Measurements from ENCODE around the gene EXD3. TPM values are rescaled to one million over a fixed set of nuclear protein-coding genes. Genes with fewer than 3 reads are reported as not detected.
A peak's percentile ranks its signal among the peaks of the same experiment; 100 is the strongest.
"Not testable (repeated sequence)": the region's sequence is repeated elsewhere in the genome, so short reads cannot be mapped to it uniquely, and the experiment has no call there.

Gene EXD3
- total RNA-seq, 1 donor from 2014 or later, result 10.8 TPM

DNA sequence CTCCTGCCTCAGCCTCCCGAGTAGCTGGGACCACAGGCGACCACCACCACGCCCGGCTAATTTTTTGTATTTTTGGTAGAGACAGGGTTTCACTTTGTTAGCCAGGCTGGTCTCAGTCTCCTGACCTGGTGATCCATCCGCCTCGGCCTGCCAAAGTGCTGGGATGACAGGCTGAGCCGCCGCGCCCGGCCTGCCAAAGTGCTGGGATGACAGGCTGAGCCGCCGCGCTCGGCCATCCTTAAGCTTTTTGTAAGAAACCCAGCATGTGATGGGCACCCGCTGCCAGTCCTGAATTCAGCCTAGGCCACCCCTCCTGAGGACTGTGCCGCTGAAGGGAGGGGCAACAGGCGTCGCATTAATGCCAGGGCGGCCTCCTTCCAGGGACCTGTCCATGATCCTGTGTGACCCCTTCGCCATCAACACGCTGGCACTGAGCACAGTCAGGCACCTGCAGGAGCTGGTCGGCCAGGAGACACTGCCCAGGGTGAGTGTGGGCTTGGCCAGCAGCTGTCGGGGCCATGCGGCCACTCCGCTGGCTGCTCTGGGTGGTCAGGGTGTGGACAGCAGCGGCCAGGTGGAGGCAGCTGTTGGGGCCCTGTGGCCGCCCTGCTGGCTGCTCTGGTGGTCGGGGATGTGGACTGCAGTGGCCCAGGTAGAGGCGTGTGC lies 157.3 kb downstream of the EXD3 start:
- DNase-seq (ENCODE audit: low read depth) (no peak), FAIRE-seq (no peak)
- TF ChIP-seq, protein P1, sequence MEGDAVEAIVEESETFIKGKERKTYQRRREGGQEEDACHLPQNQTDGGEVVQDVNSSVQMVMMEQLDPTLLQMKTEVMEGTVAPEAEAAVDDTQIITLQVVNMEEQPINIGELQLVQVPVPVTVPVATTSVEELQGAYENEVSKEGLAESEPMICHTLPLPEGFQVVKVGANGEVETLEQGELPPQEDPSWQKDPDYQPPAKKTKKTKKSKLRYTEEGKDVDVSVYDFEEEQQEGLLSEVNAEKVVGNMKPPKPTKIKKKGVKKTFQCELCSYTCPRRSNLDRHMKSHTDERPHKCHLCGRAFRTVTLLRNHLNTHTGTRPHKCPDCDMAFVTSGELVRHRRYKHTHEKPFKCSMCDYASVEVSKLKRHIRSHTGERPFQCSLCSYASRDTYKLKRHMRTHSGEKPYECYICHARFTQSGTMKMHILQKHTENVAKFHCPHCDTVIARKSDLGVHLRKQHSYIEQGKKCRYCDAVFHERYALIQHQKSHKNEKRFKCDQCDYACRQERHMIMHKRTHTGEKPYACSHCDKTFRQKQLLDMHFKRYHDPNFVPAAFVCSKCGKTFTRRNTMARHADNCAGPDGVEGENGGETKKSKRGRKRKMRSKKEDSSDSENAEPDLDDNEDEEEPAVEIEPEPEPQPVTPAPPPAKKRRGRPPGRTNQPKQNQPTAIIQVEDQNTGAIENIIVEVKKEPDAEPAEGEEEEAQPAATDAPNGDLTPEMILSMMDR (IDR thresholded peaks at IDR 0.05; ENCODE audit: insufficient read depth, low read length, severe bottlenecking), result no peak
- Histone ChIP-seq H3K27me3 (ENCODE audit: control insufficient read depth, insufficient read depth, low read length) (no peaks in the 10 kb centered on the region), H3K4me3 (ENCODE audit: low read depth, low read length) (no peak overlapping the region), H3K36me3 (ENCODE audit: control insufficient read depth, insufficient read depth, low read length) (peaks cover 23% of the 10 kb centered on the region)

DNA sequence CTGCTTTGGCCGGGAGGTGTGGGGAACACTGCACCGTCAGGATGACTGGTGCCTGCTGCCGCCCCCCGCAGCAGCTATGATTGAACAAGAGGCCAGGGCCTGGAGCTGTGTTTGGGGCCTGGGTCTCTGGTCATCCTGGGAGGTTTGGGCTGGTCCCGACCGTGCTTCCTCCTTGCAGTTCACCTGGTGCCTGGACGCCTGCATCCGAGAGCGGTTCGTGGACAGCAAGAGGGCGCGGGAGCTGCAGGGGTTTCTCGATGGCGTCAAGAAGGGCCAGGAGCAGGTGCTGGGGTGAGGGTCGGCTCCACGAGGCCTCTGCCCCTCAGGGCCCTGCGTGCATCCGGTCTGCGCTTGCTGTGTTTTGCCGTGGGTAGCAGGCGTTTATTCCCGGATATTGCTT lies 158.9 kb downstream of the EXD3 start:
- peaks cover 25% of the 10 kb centered on the region for H3K36me3 ChIP-seq (ENCODE audit: control insufficient read depth, insufficient read depth, low read length)
- H3K27me3 ChIP-seq (ENCODE audit: control insufficient read depth, insufficient read depth, low read length), result no peaks in the 10 kb centered on the region

DNA sequence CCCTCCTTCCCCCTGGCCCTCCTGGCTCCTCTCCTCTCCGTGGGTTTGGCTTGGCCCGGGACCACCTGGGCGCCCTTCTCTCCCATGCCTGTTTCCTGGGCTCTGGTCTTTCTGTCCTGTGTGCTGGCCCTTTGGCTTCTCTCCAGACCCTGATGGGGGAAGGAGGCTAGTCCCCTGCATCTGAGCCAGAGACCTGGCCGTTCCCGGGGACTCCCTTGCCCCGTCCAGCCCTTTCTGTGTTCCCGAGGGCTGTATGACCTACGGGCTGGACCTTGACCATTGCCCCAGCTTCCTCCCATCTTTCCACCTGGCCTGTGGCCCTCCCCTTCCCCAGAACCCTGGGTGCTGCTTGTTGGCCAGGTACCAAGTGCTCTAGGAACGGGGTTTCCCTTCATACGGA lies 159.5 kb downstream of the EXD3 start:
- TF ChIP-seq, protein P1 (IDR thresholded peaks at IDR 0.05; ENCODE audit: insufficient read depth, low read length, severe bottlenecking), result no peak
- FAIRE-seq (no peak), DNase-seq (ENCODE audit: low read depth) (no peak)
- Histone ChIP-seq H3K36me3 (ENCODE audit: control insufficient read depth, insufficient read depth, low read length) (peaks cover 26% of the 10 kb centered on the region), H3K27me3 (ENCODE audit: control insufficient read depth, insufficient read depth, low read length) (no peaks in the 10 kb centered on the region), H3K4me3 (ENCODE audit: low read depth, low read length) (no peak overlapping the region)

More for the DNA sequence above, 158.9 kb downstream of the EXD3 start:
- no peak overlapping the region for H3K4me3 ChIP-seq (ENCODE audit: low read depth, low read length)
- DNase-seq (ENCODE audit: low read depth) (no peak), FAIRE-seq (no peak)
- TF ChIP-seq, protein P1 (IDR thresholded peaks at IDR 0.05; ENCODE audit: insufficient read depth, low read length, severe bottlenecking), result no peak

DNA sequence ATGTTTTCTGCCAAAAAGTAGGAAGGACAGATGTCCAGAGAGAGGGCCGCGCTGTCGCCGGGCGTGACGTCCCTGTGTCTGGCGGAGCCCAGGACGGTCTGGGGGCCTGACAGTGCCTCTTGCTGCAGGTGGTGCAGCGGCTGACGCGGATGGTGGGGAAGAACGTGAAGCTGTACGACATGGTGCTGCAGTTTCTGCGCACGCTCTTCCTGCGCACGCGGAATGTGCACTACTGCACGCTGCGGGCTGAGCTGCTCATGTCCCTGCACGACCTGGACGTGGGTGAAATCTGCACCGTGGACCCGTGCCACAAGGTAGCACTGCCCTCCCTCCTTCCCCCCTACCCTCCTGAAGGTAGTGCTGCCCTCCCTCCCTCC lies 160.1 kb downstream of the EXD3 start:
- H3K36me3 ChIP-seq (ENCODE audit: control insufficient read depth, insufficient read depth, low read length), result peaks cover 26% of the 10 kb centered on the region
- TF ChIP-seq, protein P1 (IDR thresholded peaks at IDR 0.05; ENCODE audit: insufficient read depth, low read length, severe bottlenecking), result no peak
- H3K27me3 ChIP-seq (ENCODE audit: control insufficient read depth, insufficient read depth, low read length), result no peaks in the 10 kb centered on the region
- no peak overlapping the region for H3K4me3 ChIP-seq (ENCODE audit: low read depth, low read length)
- DNase-seq (ENCODE audit: low read depth) (no peak), FAIRE-seq (no peak)

DNA sequence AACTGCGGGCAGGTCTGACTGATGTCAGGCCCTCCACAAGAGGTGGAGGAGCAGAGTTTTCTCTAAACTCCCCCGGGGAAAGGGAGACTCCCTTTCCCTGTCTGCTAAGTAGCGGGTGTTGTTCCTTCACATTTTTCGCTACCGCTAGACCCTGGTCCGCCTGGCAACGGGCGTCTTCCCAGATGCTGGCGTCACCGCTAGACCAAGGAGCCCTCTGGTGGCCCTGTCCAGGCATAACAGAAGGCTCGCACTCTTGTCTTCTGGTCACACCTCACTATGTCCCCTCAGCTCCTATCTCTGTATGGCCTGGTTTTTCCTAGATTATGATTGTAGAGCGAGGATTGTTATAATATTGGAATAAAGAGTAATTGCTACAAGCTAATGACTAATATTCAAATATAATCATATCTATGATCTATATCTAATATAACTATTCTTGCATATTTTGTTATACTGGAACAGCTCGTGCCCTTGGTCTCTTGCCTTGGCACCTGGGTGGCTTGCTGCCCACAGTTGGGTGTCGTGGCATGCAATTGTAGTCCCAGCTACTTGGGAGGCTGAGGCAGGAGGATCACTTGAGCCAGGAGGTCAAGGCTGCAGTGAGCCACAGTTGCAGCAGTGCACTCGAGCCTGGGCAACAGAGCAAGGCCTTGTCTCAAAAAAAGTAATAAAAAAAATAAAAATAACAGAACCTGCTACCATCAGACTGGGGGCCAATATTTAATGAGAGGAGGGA lies 160.6 kb downstream of the EXD3 start:
- not testable (repeated sequence) for DNase-seq (ENCODE audit: low read depth); H3K27me3 ChIP-seq (ENCODE audit: control insufficient read depth, insufficient read depth, low read length); FAIRE-seq; H3K4me3 ChIP-seq (ENCODE audit: low read depth, low read length)
- TF ChIP-seq, protein P1 (IDR thresholded peaks at IDR 0.05; ENCODE audit: insufficient read depth, low read length, severe bottlenecking), result peak; percentile 31
- H3K36me3 ChIP-seq (ENCODE audit: control insufficient read depth, insufficient read depth, low read length), result peaks cover 24% of the 10 kb centered on the region

Other genes with a start within 250 kb of the EXD3 start
- 20.5 and 23.2 TPM in 2 replicates for gene ANAPC2, start 234.6 kb downstream of the EXD3 start, total RNA-seq
- gene SSNA1, start 234.5 kb downstream of the EXD3 start, total RNA-seq, result 97.9 and 127 TPM in 2 replicates
- 3.2 and 4.5 TPM in 2 replicates for gene TPRN, start 222.4 kb downstream of the EXD3 start, total RNA-seq
- 38.0 and 39.2 TPM in 2 replicates for gene TMEM203, start 217.5 kb downstream of the EXD3 start, total RNA-seq
- gene NDOR1, start 217.5 kb downstream of the EXD3 start, total RNA-seq, result 2.6 and 3.6 TPM in 2 replicates
- gene RNF208, start 200.9 kb downstream of the EXD3 start, total RNA-seq, result 0.38 TPM in 1 of 2 replicates, not detected in the other
- gene CYSRT1, start 198.0 kb downstream of the EXD3 start, total RNA-seq, result 3.9 and 23.2 TPM in 2 replicates
- under 0.01 and 1.2 TPM in 2 replicates for gene RNF224, start 195.7 kb downstream of the EXD3 start, total RNA-seq
- not detected in 2 replicates for gene SLC34A3, start 192.3 kb downstream of the EXD3 start, total RNA-seq
- gene TUBB4B, start 181.9 kb downstream of the EXD3 start, total RNA-seq, result 82.7 and 193 TPM in 2 replicates
- gene STPG3, start 171.9 kb downstream of the EXD3 start, total RNA-seq, result not detected in 2 replicates
- gene NELFB, start 167.8 kb downstream of the EXD3 start, total RNA-seq, result 59.8 and 67.9 TPM in 2 replicates
- 18.7 and 25.0 TPM in 2 replicates for gene TOR4A, start 145.4 kb downstream of the EXD3 start, total RNA-seq
- gene NRARP, start 120.9 kb downstream of the EXD3 start, total RNA-seq, result 3.4 and 14.5 TPM in 2 replicates
- gene NOXA1, start 231 bp upstream of the EXD3 start, total RNA-seq, result 0.53 and 2.3 TPM in 2 replicates
- not detected in 2 replicates for gene ENTPD8, start 18.2 kb upstream of the EXD3 start, total RNA-seq
- 15.1 and 17.9 TPM in 2 replicates for gene NSMF, start 36.2 kb upstream of the EXD3 start, total RNA-seq
- gene PNPLA7, start 127.2 kb upstream of the EXD3 start, total RNA-seq, result 0.26 TPM in 2 replicates
- 64.2 and 81.8 TPM in 2 replicates for gene MRPL41, start 128.7 kb upstream of the EXD3 start, total RNA-seq
- 23.6 and 33.7 TPM in 2 replicates for gene DPH7, start 155.8 kb upstream of the EXD3 start, total RNA-seq
- 30.7 and 34.2 TPM in 2 replicates for gene ZMYND19, start 167.3 kb upstream of the EXD3 start, total RNA-seq
- gene ARRDC1, start 182.5 kb upstream of the EXD3 start, total RNA-seq, result 114 and 136 TPM in 2 replicates
- gene EHMT1, start 195.8 kb upstream of the EXD3 start, total RNA-seq, result 45.3 and 45.4 TPM in 2 replicates

All from bronchial epithelial cell (primary cell).